Colonic mucosa (tissue), 4 donors: Measurements from ENCODE around the gene ZNF792. TPM values are rescaled to one million over a fixed set of nuclear protein-coding genes. Genes with fewer than 3 reads are reported as not detected.

ENCODE experiments used
- DNase-seq: peaks from one replicate; pipeline ENCODE4 v3.0.0-alpha.2; 2020
- H3K27ac ChIP-seq: fragments of 200-600 bp; one replicate; pipeline ENCODE4 v1.8.0; 2021
- H3K27me3 ChIP-seq: fragments of 200-600 bp; one replicate; pipeline ENCODE4 v1.8.0; 2021
- H3K36me3 ChIP-seq: fragments of 200-600 bp; one replicate; pipeline ENCODE4 v1.8.0; 2021
- H3K4me1 ChIP-seq: fragments of 200-600 bp; one replicate; pipeline ENCODE4 v1.8.0; 2021; ENCODE audit warnings: mild to moderate bottlenecking
- H3K4me3 ChIP-seq: fragments of 200-600 bp; one replicate; pipeline ENCODE4 v1.8.0; 2021
- H3K9ac ChIP-seq, 2 donors: one replicate each; pipeline ENCODE4 v1.7.0; 2013; ENCODE audit warnings: control low read depth in 2 of 2, low read depth in 2 of 2, low read length in 2 of 2
- H3K9me3 ChIP-seq: fragments of 200-600 bp; one replicate; pipeline ENCODE4 v1.8.0; 2021
- CTCF ChIP-seq: fragments of 200-600 bp; IDR thresholded peaks from one replicate; pipeline ENCODE4 v1.8.0; 2022; ENCODE audit warnings: antibody characterized with exemption, mild to moderate bottlenecking
- intact Hi-C: fragments of 100-400 bp; cut with DNase I; formaldehyde crosslinking; loops from one replicate; pipeline ENCODE4 v1.14.1; 2022
- total RNA-seq, 2 donors: library from RNA; stranded (reverse); fragmentation: NEBNext Ultra II Directional in 1 of 2; extraction: Animal tissue kit (Norgen Biotek cat#: 25700) in 1 of 2; gene quantifications; one replicate each; pipeline ENCODE4 v1.2.1, GENCODE V29; 2021
- donor health status: healthy.
- donor health status: DM: no; HTN: no; CAD: no.
- donor health status: DM: no; HTN: no; CAD: no.

The ZNF792 gene
- total RNA-seq, 2 donors from 2014 or later = 6.7 to 8.1 TPM

- Histone ChIP-seq H3K36me3 (peaks cover 32% of the 10 kb centered on the region), H3K4me1 (no peaks in the 10 kb centered on the region), H3K4me3 (no peak overlapping the region), H3K9me3 (peaks cover 20% of the 10 kb centered on the region), H3K27ac (no peak overlapping the region), H3K9ac (no peak overlapping the region), H3K27me3 (no peaks in the 10 kb centered on the region)
- intact Hi-C loops = no loop called here
- DNase-seq = no peak
- TF ChIP-seq CTCF = no peak
These were observed 5.0 kb downstream of the ZNF792 start for GRCh38 chr19:34959021-34959420.

DNA sequence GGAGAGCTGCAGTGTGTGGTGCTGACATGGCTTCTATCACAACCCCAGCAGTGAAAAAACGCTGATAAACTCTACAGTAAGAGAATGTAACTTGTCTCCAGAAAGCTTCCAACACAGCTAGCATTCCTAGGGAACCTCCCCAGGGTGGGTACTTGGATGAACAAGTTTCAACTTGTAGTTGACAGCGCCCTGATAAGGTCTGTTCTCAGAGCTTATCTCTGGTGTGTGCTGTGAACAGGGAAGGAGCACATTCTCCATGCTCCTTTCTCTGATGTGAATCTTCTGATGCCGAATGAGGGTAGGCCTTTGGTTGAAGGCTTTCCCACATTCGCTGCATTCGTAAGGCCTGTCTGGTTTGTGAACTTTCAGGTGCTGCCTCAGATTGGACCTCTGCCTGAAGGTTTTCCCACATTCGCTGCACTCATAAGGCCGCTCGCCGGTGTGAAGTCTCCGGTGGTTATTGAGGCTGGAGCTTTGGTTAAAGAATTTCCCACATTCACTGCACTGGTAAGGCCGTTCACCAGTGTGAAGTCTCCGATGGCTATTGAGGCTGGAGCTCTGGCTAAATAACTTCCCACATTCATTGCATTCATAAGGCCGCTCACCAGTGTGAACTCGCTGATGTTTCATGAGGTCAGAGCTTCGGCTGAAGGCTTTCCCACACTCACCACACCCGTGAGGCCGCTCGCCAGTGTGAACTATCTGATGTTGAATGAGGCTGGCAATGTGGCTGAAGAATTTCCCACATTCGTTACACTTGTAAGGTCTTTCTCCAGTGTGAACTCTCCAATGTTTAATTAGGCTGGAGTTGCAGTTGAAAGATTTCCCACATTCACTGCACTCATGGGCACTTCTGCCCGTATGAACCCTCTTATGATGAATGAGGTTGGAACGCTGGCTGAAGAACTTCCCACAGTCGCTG lies 5.9 kb downstream of the ZNF792 start:
- Histone ChIP-seq H3K4me1 (no peaks in the 10 kb centered on the region), H3K9me3 (peaks cover 20% of the 10 kb centered on the region), H3K27ac (no peak overlapping the region), H3K9ac (no peak overlapping the region), H3K36me3 (peaks cover 32% of the 10 kb centered on the region), H3K4me3 (no peak overlapping the region), H3K27me3 (no peaks in the 10 kb centered on the region)
- no peak for TF ChIP-seq CTCF
- no peak for DNase-seq
- intact Hi-C loops = no loop called here

- peaks cover 6% of the 10 kb centered on the region for H3K36me3 ChIP-seq
- H3K27ac ChIP-seq = no peak overlapping the region
- no peak for DNase-seq
- no peaks in the 10 kb centered on the region for H3K27me3 ChIP-seq
- peaks cover 7% of the 10 kb centered on the region for H3K9me3 ChIP-seq
- no peak overlapping the region for H3K4me3 ChIP-seq
- TF ChIP-seq CTCF = no peak
- H3K9ac ChIP-seq = no peak overlapping the region
- H3K4me1 ChIP-seq = no peaks in the 10 kb centered on the region
- intact Hi-C loops = no loop called here
These were observed 10.9 kb downstream of the ZNF792 start for GRCh38 chr19:34953092-34953491.

DNA sequence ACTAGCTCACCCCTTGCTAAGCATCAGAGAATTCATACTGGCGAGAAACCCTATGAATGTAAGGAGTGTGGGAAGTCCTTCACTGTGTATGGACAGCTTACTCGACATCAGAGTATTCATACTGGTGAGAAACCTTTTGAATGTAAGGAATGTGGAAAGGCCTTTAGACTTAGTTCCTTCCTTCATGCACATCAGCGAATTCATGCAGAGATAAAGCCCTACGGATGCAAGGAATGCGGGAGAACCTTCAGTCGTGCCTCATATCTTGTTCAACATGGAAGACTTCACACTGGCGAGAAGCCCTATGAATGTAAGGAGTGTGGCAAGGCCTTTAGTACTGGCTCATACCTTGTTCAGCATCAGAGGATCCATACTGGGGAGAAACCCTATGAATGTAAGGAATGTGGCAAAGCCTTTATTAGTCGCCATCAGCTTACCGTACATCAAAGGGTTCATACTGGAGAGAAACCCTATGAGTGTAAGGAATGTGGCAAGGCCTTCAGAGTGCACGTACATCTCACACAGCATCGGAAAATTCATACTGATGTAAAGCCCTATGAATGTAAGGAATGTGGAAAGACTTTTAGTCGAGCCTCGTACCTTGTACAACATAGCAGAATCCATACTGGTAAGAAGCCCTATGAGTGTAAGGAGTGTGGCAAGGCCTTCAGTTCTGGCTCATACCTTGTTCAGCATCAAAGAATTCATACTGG lies 20.0 kb downstream of the ZNF792 start:
- no peak for DNase-seq
- intact Hi-C loops = no loop called here
- Histone ChIP-seq H3K27ac (no peak overlapping the region), H3K4me3 (no peak overlapping the region), H3K9ac (no peak overlapping the region), H3K27me3 (no peaks in the 10 kb centered on the region), H3K36me3 (no peaks in the 10 kb centered on the region), H3K9me3 (no peaks in the 10 kb centered on the region), H3K4me1 (no peaks in the 10 kb centered on the region)
- no peak for TF ChIP-seq CTCF

GRCh38 chr19:34938886-34939285 lies 25.1 kb downstream of the ZNF792 start:
- Histone ChIP-seq H3K9me3 (no peaks in the 10 kb centered on the region), H3K4me3 (no peak overlapping the region), H3K4me1 (no peaks in the 10 kb centered on the region), H3K36me3 (no peaks in the 10 kb centered on the region), H3K27ac (no peak overlapping the region), H3K27me3 (no peaks in the 10 kb centered on the region), H3K9ac (no peak overlapping the region)
- no peak for DNase-seq
- intact Hi-C loops = no loop called here
- no peak for TF ChIP-seq CTCF
